Loucy (cell line): ENCODE measurements around the gene LRRC4B.

Experiments
- H2AFZ ChIP-seq: fragments of 200-600 bp; sonication (generic); 2 replicates; pipeline ENCODE4 v1.6.0; 2016; ENCODE audit warnings: antibody characterized with exemption, mild to moderate bottlenecking, low read length, moderate library complexity
- H3F3A ChIP-seq: fragments of 200-600 bp; 2 replicates; pipeline ENCODE4 v1.6.0; 2016; ENCODE audit warnings: antibody characterized with exemption, low read depth, mild to moderate bottlenecking
- H3K27me3 ChIP-seq: fragments of 200-600 bp; sonication (generic); 2 replicates; pipeline ENCODE4 v1.6.1; 2014; ENCODE audit warnings: low read length, mild to moderate bottlenecking; ENCODE audit not compliant: insufficient read depth, poor library complexity, severe bottlenecking
- H3K36me3 ChIP-seq: fragments of 200-600 bp; sonication (generic); 2 replicates; pipeline ENCODE4 v1.6.1; 2016; ENCODE audit warnings: low read length; ENCODE audit not compliant: insufficient read depth
- H3K4me1 ChIP-seq: fragments of 200-600 bp; sonication (generic); 2 replicates; pipeline ENCODE4 v1.5.1; 2014; ENCODE audit warnings: low read length, mild to moderate bottlenecking; ENCODE audit not compliant: insufficient read depth, poor library complexity, severe bottlenecking
- H3K4me2 ChIP-seq: fragments of 200-600 bp; sonication (generic); 2 replicates; pipeline ENCODE4 v1.6.0; 2014; ENCODE audit warnings: antibody characterized with exemption, low read length, low read depth, mild to moderate bottlenecking; ENCODE audit not compliant: poor library complexity, severe bottlenecking
- H3K4me3 ChIP-seq: fragments of 200-600 bp; sonication (generic); 2 replicates; pipeline ENCODE4 v1.5.1; 2014; ENCODE audit warnings: low read length, mild to moderate bottlenecking, mixed read lengths; ENCODE audit not compliant: poor library complexity, severe bottlenecking
- H3K79me2 ChIP-seq: fragments of 200-600 bp; sonication (generic); 2 replicates; pipeline ENCODE4 v1.6.1; 2014; ENCODE audit warnings: low read length; ENCODE audit not compliant: insufficient read depth
- H3K9ac ChIP-seq: fragments of 200-600 bp; sonication (generic); 2 replicates; pipeline ENCODE4 v1.6.0; 2014; ENCODE audit warnings: mild to moderate bottlenecking, low read depth, low read length, moderate library complexity; ENCODE audit not compliant: poor library complexity, severe bottlenecking
- H3K9me2 ChIP-seq: fragments of 200-600 bp; sonication (generic); replicated peaks from 2 replicates; pipeline ENCODE4 v1.6.1; 2016; ENCODE audit warnings: low read depth, low read length, mixed read lengths
- H3K9me3 ChIP-seq: fragments of 200-600 bp; sonication (generic); 2 replicates; pipeline ENCODE4 v1.6.1; 2014; ENCODE audit warnings: mild to moderate bottlenecking, antibody characterized with exemption, low read length, low read depth; ENCODE audit not compliant: insufficient read depth
- H4K20me1 ChIP-seq: fragments of 200-600 bp; sonication (generic); 2 replicates; pipeline ENCODE4 v1.6.0; 2014; ENCODE audit warnings: antibody characterized with exemption, low read length, mild to moderate bottlenecking; ENCODE audit not compliant: insufficient read depth, poor library complexity, severe bottlenecking
- EZH2phosphoT487 ChIP-seq: fragments of 200-600 bp; IDR thresholded peaks from 2 replicates; pipeline ENCODE4 v1.6.1; 2018; ENCODE audit warnings: antibody characterized with exemption, mild to moderate bottlenecking, moderate library complexity, borderline replicate concordance
- TF ChIP-seq, protein P1 (sequence below): fragments of 200-600 bp; sonication (generic); conservative IDR thresholded peaks from 2 replicates; pipeline ENCODE4 v1.5.1; 2014; ENCODE audit warnings: mild to moderate bottlenecking, antibody characterized with exemption, low read length

Gene LRRC4B

DNA sequence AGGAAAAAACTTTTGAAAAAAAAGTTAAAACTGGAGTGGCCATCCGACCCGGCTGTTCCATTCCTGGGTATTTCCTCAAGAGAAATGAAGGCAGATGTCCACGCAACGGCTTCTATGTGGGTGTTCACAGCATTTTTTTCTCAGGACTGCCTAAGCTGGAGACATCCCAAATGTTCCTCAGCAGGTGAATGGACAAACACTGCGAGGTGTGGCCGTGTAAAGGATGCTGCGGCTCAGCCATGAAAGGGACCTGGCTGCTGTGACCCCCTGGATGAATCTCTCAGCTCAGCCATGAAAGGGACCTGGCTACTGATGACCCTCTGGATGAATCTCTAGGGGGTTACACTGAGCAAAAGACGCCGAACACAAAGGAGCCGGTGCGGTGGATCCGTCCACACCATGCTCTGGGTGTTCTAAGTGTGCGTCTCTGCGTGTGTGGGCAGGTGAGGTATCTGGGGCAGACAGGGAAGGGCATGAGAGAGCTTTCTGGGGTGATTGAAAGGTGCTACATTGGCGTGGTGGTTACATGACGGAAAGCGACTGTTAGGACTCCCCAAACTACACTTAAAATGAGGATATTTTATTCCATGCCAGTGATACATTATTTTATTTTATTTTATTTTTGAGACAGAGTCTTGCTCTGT is 47.3 kb downstream of the LRRC4B start:
- Histone ChIP-seq H3K36me3 (no peaks in the 10 kb centered on the region), H3K9me3 (no peaks in the 10 kb centered on the region), H3K9me2 (no peaks in the 10 kb centered on the region), H3F3A (no peaks in the 10 kb centered on the region), H4K20me1 (no peaks in the 10 kb centered on the region), H3K4me3 (no peak overlapping the region), H3K27me3 (no peaks in the 10 kb centered on the region), H3K79me2 (no peaks in the 10 kb centered on the region), H3K4me2 (no peak overlapping the region), H3K4me1 (no peaks in the 10 kb centered on the region), H3K9ac (no peak overlapping the region), H2AFZ (no peak overlapping the region)
- no peak for TF ChIP-seq EZH2phosphoT487
- TF ChIP-seq, protein P1, sequence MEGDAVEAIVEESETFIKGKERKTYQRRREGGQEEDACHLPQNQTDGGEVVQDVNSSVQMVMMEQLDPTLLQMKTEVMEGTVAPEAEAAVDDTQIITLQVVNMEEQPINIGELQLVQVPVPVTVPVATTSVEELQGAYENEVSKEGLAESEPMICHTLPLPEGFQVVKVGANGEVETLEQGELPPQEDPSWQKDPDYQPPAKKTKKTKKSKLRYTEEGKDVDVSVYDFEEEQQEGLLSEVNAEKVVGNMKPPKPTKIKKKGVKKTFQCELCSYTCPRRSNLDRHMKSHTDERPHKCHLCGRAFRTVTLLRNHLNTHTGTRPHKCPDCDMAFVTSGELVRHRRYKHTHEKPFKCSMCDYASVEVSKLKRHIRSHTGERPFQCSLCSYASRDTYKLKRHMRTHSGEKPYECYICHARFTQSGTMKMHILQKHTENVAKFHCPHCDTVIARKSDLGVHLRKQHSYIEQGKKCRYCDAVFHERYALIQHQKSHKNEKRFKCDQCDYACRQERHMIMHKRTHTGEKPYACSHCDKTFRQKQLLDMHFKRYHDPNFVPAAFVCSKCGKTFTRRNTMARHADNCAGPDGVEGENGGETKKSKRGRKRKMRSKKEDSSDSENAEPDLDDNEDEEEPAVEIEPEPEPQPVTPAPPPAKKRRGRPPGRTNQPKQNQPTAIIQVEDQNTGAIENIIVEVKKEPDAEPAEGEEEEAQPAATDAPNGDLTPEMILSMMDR: no peak

DNA sequence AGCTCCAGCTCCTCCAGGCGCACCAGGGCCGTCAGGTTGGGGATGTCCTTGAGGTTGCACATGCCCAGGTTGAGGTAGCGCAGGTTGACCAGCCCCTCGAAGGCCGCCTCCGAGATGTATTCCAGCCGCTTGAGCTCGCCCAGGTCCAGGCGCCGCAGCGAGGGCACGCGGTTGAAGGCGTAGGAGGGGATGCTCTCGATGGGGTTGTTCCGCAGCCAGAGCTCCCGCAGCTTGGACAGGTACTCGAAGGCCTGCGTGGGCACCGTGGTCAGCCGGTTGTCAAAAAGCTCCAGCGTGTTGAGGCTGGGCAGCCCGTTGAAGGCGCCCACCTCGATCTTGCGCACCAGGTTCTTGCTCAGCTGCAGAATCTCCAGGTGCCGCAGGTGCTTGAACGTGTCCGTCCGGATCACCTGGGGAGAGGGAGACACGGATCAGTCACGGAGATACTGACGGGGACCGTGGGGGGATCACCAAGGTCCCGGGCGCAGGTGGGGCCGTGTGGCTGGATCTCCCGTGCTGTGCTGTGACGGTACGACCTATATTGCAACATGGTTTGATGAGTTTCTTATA is 49.1 kb downstream of the LRRC4B start:
- no peaks in the 10 kb centered on the region for H4K20me1 ChIP-seq
- no peak overlapping the region for H2AFZ ChIP-seq
- H3F3A ChIP-seq: no peaks in the 10 kb centered on the region
- no peaks in the 10 kb centered on the region for H3K79me2 ChIP-seq
- no peaks in the 10 kb centered on the region for H3K36me3 ChIP-seq
- no peak overlapping the region for H3K4me3 ChIP-seq
- no peaks in the 10 kb centered on the region for H3K9me3 ChIP-seq
- H3K9me2 ChIP-seq: no peaks in the 10 kb centered on the region
- H3K4me1 ChIP-seq: no peaks in the 10 kb centered on the region
- H3K4me2 ChIP-seq: no peak overlapping the region
- no peaks in the 10 kb centered on the region for H3K27me3 ChIP-seq
- TF ChIP-seq EZH2phosphoT487: no peak
- TF ChIP-seq, protein P1: no peak
- H3K9ac ChIP-seq: no peak overlapping the region

DNA sequence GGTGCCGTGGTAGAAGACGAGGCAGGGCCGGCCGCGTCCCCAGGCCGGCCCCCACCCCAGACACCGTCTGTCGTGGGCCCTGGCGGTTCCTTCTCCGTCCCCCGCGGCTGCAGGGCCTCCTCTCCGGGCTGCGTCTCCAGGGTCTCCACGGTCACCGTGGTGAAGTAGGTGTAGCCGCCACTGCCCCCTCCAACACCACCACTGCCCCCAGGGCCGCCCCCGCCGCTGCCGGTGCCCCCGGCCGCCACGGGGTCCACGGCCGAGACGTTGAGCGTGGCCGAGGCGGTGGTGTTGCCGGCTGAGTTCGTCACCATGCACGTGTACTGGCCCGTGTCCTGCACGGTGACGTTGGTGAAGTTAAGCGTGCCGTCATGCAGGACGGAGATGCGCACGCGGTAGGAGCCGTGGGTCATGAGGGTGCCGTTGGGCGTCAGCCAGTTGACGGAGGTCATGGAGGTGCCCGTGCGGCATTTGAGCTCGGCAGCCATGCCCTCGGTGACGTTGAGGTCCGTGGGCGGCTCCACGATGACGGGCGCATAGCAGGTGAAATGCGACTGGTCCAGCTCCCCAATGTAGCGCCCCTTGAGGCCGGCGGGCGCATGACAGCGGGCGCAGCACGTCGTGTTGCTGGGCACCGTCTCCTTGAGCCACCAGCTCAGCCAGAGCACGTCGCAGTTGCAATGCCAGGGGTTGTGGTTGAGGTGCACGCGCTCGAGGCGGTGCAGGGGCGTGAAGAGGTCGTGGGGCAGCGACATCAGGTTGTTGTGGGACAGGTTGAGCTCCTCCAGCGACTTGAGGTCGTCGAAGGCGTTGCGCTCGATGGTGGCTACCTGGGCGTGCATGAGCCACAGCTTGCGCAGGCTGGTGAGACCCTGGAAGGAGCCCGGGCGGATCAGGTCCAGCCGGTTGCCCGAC is 49.9 kb downstream of the LRRC4B start:
- no peak overlapping the region for H3K9ac ChIP-seq
- no peaks in the 10 kb centered on the region for H3K36me3 ChIP-seq
- H3K4me1 ChIP-seq: no peaks in the 10 kb centered on the region
- no peaks in the 10 kb centered on the region for H4K20me1 ChIP-seq
- H3K9me3 ChIP-seq: no peaks in the 10 kb centered on the region
- no peak for TF ChIP-seq EZH2phosphoT487
- TF ChIP-seq, protein P1: peak; percentile 6; the same call in 1 of the 2 replicates
- no peak overlapping the region for H3K4me3 ChIP-seq
- no peak overlapping the region for H3K4me2 ChIP-seq
- no peaks in the 10 kb centered on the region for H3K9me2 ChIP-seq
- no peaks in the 10 kb centered on the region for H3F3A ChIP-seq
- H3K79me2 ChIP-seq: no peaks in the 10 kb centered on the region
- no peak overlapping the region for H2AFZ ChIP-seq
- H3K27me3 ChIP-seq: no peaks in the 10 kb centered on the region
